GM18868 (cell line): ENCODE results near the gene CENPB.
"Not testable (repeated sequence)": the region's sequence is repeated elsewhere in the genome, so short reads cannot be mapped to it uniquely, and the experiment has no call there.

ENCODE experiments used
- ATAC-seq: cut with Tn5 transposase; IDR thresholded peaks from one replicate; pipeline ENCODE4 v1.9.1; 2021; ENCODE audit warnings: mild to moderate bottlenecking, moderate library complexity; ENCODE audit not compliant: unreplicated experiment

The CENPB gene

DNA sequence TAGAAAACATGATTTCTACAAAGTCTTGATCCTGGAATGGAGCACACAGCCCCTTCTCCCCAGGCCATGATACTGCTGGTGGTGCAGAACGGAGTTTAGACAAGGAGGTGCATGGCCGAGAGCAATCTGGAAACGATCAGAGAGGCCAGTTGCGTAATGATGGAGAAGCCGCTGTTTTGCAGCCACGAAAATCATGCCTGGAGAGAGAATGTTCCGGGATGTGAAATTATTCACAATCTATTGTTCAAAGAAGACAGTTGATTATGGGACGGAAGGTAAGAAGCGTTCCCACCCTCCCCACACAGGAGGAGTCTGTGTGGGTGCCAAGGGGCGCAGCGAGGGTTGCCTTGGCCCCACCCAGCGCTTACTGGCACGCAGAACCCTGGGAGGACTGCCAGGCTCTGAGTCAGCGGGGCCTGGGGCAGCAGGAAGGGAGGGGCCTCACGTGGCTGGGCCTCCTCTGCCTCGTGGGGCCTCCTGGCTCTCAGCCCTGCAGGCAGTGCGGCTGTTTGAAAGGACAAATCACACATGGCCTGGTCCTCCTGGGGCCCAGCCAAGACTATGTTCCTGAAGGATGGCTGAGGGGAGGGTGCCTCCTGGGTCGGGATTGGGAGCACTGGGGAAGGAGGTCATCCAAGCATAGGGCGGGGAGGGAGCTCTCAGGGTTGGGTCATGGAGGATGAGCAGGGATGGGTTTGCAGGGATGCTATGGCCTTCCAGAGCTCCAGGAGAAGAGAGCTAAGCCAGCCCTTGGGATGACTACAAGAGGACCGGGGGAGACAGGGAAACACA lies 25.1 kb upstream of the CENPB start:
- peak; percentile 85 for ATAC-seq

DNA sequence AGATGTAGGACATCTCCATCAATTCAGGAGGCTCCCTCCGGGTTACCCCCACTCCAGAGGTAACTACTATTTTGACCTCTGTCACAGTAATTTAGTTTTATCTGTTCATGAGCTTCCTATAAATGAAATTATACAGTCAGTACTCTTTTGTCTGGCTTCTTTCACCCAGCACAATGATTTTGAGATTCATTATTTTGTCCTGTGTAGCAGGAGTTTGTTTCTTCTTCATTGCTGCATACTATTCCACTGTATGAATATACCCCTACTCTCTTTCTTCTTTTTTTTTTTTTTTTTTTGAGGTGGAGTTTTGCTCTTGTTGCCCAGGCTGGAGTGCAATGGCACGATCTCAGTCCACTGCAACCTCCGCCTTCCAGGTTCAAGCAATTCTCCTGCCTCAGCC lies 22.0 kb upstream of the CENPB start:
- ATAC-seq = no peak

- no peak for ATAC-seq
These were observed 18.2 kb upstream of the CENPB start for GRCh38 chr20:3804781-3805180.

DNA sequence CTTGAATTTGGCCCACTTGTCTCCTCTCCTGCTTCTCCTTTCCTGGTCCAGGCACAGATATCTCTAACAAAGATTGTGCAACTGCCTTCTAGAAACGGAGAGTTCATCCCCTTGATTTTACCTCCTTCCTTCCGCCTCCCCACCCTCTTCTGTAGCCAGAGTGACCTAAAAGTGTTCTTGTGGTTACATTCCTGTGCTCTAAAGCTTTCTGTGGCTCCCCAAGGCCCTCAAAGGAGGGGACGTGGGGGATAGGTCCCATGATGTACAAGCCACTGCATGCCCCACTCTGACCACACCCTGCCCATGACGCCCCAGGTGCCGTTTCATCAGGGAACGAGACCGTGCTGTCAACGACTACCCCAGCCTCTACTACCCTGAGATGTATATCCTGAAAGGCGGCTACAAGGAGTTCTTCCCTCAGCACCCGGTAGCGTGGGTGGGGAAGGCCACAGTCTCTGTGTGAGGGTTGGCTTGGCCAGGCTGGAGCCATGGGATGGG lies 17.8 kb upstream of the CENPB start:
- ATAC-seq = no peak

GRCh38 chr20:3803854-3804253 lies 17.3 kb upstream of the CENPB start:
- no peak for ATAC-seq

DNA sequence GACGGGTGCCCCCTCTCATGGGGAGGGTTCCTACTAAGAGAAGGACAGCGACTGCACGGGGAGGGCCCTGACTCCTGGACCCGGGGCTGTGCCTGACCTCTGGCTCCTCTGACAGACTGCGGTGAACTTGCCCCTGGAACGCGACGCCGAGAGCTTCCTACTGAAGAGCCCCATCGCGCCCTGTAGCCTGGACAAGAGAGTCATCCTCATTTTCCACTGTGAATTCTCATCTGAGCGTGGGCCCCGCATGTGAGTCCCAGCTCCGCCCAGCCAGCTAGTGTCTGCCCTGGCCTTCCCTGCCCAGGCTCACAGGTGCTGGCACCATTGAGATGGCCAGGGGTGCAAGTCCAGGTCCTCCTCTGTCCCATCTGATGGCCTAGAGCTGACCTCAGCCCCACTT lies 16.7 kb upstream of the CENPB start:
- no peak for ATAC-seq

GRCh38 chr20:3802524-3803239 lies 16.1 kb upstream of the CENPB start:
- no peak for ATAC-seq

GRCh38 chr20:3801846-3802245 lies 15.3 kb upstream of the CENPB start:
- no peak for ATAC-seq

- no peak for ATAC-seq
These were observed 14.8 kb upstream of the CENPB start for GRCh38 chr20:3801299-3801698.

DNA sequence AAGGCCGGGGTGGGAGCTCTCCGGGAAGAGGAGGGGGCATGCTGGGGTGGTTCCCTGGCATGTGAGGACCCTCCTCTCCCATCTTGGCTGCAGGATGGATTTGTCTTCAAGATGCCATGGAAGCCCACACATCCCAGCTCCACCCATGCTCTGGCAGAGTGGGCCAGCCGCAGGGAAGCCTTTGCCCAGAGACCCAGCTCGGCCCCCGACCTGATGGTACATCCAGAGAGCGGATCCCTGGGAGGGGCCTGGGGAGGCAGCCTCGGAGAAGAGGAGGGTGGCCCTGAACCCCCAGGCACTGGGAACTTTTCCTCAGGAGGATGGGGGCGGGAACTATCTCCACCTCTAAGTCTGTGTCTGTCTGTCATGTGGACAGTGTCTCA lies 14.3 kb upstream of the CENPB start:
- no peak for ATAC-seq

GRCh38 chr20:3800256-3800877 lies 13.8 kb upstream of the CENPB start:
- no peak for ATAC-seq

- ATAC-seq = no peak
These were observed 12.3 kb upstream of the CENPB start for GRCh38 chr20:3798908-3799248.

- ATAC-seq = no peak
These were observed 11.8 kb upstream of the CENPB start for GRCh38 chr20:3798373-3798768.

DNA sequence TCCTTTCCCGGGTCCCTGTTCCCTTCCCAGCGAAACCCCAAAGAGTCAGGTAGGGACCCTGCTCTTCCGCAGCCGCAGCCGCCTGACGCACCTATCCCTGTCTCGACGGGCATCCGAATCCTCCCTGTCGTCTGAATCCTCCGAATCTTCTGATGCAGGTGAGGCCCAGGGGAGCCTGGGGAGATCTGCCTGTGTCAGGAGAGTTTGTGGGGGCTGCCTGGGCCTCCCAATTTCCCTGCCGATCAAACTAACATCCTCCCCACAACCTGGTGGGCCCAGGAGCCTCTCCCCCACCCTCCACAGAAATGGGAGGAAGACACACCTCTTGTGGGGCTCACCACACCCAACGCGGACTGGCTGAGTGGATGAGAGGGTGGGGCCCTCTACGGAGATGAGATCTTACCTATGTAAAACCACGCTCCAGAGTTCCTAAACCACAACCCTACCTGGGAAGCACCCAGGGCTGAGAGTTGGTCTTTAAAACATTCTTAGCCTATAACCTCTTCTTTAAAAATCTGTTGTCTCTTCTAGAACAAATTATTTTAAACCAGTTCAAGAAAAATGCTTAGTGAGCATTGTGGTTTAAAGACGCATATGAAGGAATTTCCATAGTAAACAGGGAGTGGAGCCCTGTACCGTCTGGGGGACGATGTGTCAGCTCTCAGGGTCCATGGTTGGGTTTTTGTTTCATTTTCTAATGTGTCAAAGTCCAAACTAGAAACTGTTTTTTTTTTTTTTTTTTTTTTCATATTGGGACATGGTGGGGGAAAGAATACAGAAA lies 11.2 kb upstream of the CENPB start:
- ATAC-seq = no peak

- no peak for ATAC-seq
These were observed 10.6 kb upstream of the CENPB start for GRCh38 chr20:3797226-3797545.

GRCh38 chr20:3796477-3797225 lies 10.1 kb upstream of the CENPB start:
- ATAC-seq = no peak

DNA sequence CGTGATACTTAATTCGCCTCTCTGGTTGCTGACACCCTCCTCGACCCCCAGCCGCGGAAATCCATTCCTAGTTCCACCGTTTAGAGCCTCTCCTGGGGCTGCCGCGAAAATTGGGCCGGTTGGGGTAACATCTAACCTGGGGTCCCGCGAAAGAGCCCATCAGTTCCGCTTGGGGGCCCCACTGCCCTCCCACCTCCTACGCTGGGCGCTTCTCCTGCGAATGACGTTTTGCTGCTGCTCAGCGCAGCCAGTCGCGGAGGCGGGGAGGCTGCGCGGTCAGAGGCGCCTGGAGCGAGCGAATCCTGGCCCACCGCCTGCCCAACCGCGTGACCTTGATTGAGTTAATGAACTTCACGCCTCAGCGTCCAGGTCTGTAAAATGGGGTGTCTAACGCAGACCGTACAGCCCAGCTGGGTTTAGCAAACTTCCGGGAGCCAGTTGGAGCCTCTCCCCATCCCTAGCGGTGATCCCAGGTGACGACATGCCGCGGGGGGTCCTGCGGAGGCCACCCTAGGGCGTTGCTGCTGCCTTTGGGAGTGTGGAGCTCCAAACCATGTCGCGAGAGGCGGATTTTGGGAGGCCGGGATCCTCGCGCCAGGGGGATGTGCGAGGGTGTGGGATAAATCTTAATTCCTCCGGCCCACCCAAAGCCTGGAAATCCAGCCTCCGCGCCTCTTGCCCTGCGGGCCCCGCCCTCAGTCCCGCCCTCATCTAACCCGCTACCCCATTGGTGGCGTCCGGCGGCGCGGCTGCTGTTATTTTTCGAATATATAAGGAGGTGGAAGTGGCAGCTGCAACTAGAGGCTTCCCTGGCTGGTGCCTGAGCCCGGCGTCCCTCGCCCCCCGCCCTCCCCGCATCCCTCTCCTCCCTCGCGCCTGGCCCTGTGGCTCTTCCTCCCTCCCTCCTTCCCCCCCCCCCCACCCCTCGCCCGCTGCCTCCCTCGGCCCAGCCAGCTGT lies 9.2 kb upstream of the CENPB start, which contains the start of gene CDC25B:
Gene CDC25B (plus strand): TSS at position 800 of the 958 bp plus-strand sequence. CDS start 222 bp downstream, outside the sequence.
- ATAC-seq = peak; percentile 74

- ATAC-seq = no peak
These were observed 8.3 kb upstream of the CENPB start for GRCh38 chr20:3794701-3795420.

- not testable (repeated sequence) for ATAC-seq
These were observed 7.6 kb upstream of the CENPB start for GRCh38 chr20:3794168-3794567.
